ENCODE results near the gene CASK. TPM values are rescaled to one million over a fixed set of nuclear protein-coding genes. Genes with fewer than 3 reads are reported as not detected.
A peak's percentile ranks its signal among the peaks of the same experiment; 100 is the strongest.

Gene CASK
- total RNA-seq, 1 experiment from 2014 or later = 42.5 TPM

- in situ Hi-C loops (cut with HindIII; ENCODE audit: low pct_unique_long_range_greater_than_20kb, low sequenced_read_pairs) = no loop called here
- DNase-seq (ENCODE audit: low read depth) = no peak
Measured at GRCh38 chrX:41863343-41864203, 59.8 kb downstream of the CASK start.

- in situ Hi-C loops (cut with HindIII; ENCODE audit: low pct_unique_long_range_greater_than_20kb, low sequenced_read_pairs) = no loop called here
- peak; percentile 49 for DNase-seq (ENCODE audit: low read depth)
Measured at GRCh38 chrX:41862562-41863184, 60.7 kb downstream of the CASK start.

- in situ Hi-C loops (cut with HindIII; ENCODE audit: low pct_unique_long_range_greater_than_20kb, low sequenced_read_pairs) = no loop called here
- DNase-seq (ENCODE audit: low read depth) = no peak
Measured at GRCh38 chrX:41858161-41858775, 65.1 kb downstream of the CASK start.

GRCh38 chrX:41857670-41858069 is 65.7 kb downstream of the CASK start:
- DNase-seq (ENCODE audit: low read depth) = no peak
- in situ Hi-C loops (cut with HindIII; ENCODE audit: low pct_unique_long_range_greater_than_20kb, low sequenced_read_pairs) = no loop called here

- DNase-seq (ENCODE audit: low read depth) = no peak
- in situ Hi-C loops (cut with HindIII; ENCODE audit: low pct_unique_long_range_greater_than_20kb, low sequenced_read_pairs) = no loop called here
Measured at GRCh38 chrX:41846714-41847113, 76.6 kb downstream of the CASK start.

- in situ Hi-C loops (cut with HindIII; ENCODE audit: low pct_unique_long_range_greater_than_20kb, low sequenced_read_pairs) = no loop called here
- no peak for DNase-seq (ENCODE audit: low read depth)
Measured at GRCh38 chrX:41837270-41837944, 85.9 kb downstream of the CASK start.

GRCh38 chrX:41828826-41829225 is 94.5 kb downstream of the CASK start:
- in situ Hi-C loops (cut with HindIII; ENCODE audit: low pct_unique_long_range_greater_than_20kb, low sequenced_read_pairs) = no loop called here
- no peak for DNase-seq (ENCODE audit: low read depth)

- in situ Hi-C loops (cut with HindIII; ENCODE audit: low pct_unique_long_range_greater_than_20kb, low sequenced_read_pairs) = no loop called here
- DNase-seq (ENCODE audit: low read depth) = no peak
Measured at GRCh38 chrX:41827886-41828285, 95.5 kb downstream of the CASK start.

- DNase-seq (ENCODE audit: low read depth) = no peak
- in situ Hi-C loops (cut with HindIII; ENCODE audit: low pct_unique_long_range_greater_than_20kb, low sequenced_read_pairs) = no loop called here
Measured at GRCh38 chrX:41825796-41826195, 97.6 kb downstream of the CASK start.

- in situ Hi-C loops (cut with HindIII; ENCODE audit: low pct_unique_long_range_greater_than_20kb, low sequenced_read_pairs) = no loop called here
- peak; percentile 46 for DNase-seq (ENCODE audit: low read depth)
Measured at GRCh38 chrX:41824551-41824950, 98.8 kb downstream of the CASK start.

GRCh38 chrX:41823402-41823801 is 100.0 kb downstream of the CASK start:
- in situ Hi-C loops (cut with HindIII; ENCODE audit: low pct_unique_long_range_greater_than_20kb, low sequenced_read_pairs) = no loop called here
- DNase-seq (ENCODE audit: low read depth) = no peak

- in situ Hi-C loops (cut with HindIII; ENCODE audit: low pct_unique_long_range_greater_than_20kb, low sequenced_read_pairs) = no loop called here
- DNase-seq (ENCODE audit: low read depth) = no peak
Measured at GRCh38 chrX:41822892-41823291, 100.5 kb downstream of the CASK start.

GRCh38 chrX:41808047-41808446 is 115.3 kb downstream of the CASK start:
- in situ Hi-C loops (cut with HindIII; ENCODE audit: low pct_unique_long_range_greater_than_20kb, low sequenced_read_pairs) = no loop called here
- no peak for DNase-seq (ENCODE audit: low read depth)

- DNase-seq (ENCODE audit: low read depth) = no peak
- in situ Hi-C loops (cut with HindIII; ENCODE audit: low pct_unique_long_range_greater_than_20kb, low sequenced_read_pairs) = no loop called here
Measured at GRCh38 chrX:41802958-41803357, 120.4 kb downstream of the CASK start.

GRCh38 chrX:41799661-41800060 is 123.7 kb downstream of the CASK start:
- in situ Hi-C loops (cut with HindIII; ENCODE audit: low pct_unique_long_range_greater_than_20kb, low sequenced_read_pairs) = no loop called here
- DNase-seq (ENCODE audit: low read depth) = no peak

- in situ Hi-C loops (cut with HindIII; ENCODE audit: low pct_unique_long_range_greater_than_20kb, low sequenced_read_pairs) = no loop called here
- no peak for DNase-seq (ENCODE audit: low read depth)
Measured at GRCh38 chrX:41796577-41796976, 126.8 kb downstream of the CASK start.

- in situ Hi-C loops (cut with HindIII; ENCODE audit: low pct_unique_long_range_greater_than_20kb, low sequenced_read_pairs) = no loop called here
- DNase-seq (ENCODE audit: low read depth) = no peak
Measured at GRCh38 chrX:41796046-41796445, 127.3 kb downstream of the CASK start.

- DNase-seq (ENCODE audit: low read depth) = no peak
- in situ Hi-C loops (cut with HindIII; ENCODE audit: low pct_unique_long_range_greater_than_20kb, low sequenced_read_pairs) = no loop called here
Measured at GRCh38 chrX:41789374-41789773, 134.0 kb downstream of the CASK start.

GRCh38 chrX:41785685-41786084 is 137.7 kb downstream of the CASK start:
- DNase-seq (ENCODE audit: low read depth) = no peak
- in situ Hi-C loops (cut with HindIII; ENCODE audit: low pct_unique_long_range_greater_than_20kb, low sequenced_read_pairs) = no loop called here
